Fibroblast of lung (primary cell): ENCODE data around the gene KLK6.
"Not testable (repeated sequence)": the region's sequence is repeated elsewhere in the genome, so short reads cannot be mapped to it uniquely, and the experiment has no call there.

Experiments used
- EZH2 ChIP-seq: IDR thresholded peaks from 2 replicates; pipeline ENCODE4 v1.5.1; 2012; ENCODE audit warnings: low read length, control low read depth, mild to moderate bottlenecking; ENCODE audit errors: missing control alignments
- TF ChIP-seq, protein P1 (sequence below), 2 donors: IDR thresholded peaks in 1 of 2; conservative IDR thresholded peaks in 1 of 2; 1 replicate in 1 of 2; 2 replicates in 1 of 2; pipeline ENCODE4 v1.5.1; 2011 to 2012; ENCODE audit warnings: low read length in 2 of 2, control low read depth in 1 of 2, inconsistent platforms in 1 of 2, low read depth in 1 of 2, mild to moderate bottlenecking in 1 of 2

- TF ChIP-seq, protein P1, sequence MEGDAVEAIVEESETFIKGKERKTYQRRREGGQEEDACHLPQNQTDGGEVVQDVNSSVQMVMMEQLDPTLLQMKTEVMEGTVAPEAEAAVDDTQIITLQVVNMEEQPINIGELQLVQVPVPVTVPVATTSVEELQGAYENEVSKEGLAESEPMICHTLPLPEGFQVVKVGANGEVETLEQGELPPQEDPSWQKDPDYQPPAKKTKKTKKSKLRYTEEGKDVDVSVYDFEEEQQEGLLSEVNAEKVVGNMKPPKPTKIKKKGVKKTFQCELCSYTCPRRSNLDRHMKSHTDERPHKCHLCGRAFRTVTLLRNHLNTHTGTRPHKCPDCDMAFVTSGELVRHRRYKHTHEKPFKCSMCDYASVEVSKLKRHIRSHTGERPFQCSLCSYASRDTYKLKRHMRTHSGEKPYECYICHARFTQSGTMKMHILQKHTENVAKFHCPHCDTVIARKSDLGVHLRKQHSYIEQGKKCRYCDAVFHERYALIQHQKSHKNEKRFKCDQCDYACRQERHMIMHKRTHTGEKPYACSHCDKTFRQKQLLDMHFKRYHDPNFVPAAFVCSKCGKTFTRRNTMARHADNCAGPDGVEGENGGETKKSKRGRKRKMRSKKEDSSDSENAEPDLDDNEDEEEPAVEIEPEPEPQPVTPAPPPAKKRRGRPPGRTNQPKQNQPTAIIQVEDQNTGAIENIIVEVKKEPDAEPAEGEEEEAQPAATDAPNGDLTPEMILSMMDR (conservative IDR thresholded peaks at IDR 0.05 in 1 of 2, IDR thresholded peaks at IDR 0.05 in 1 of 2; ENCODE audit: low read depth in 1 of 2, low read length in 2 of 2), result not testable (repeated sequence)
- not testable (repeated sequence) for TF ChIP-seq EZH2
Observed at GRCh38 chr19:50984416-50984815, 15.0 kb upstream of the KLK6 start.
